HCT116 (cell line): Measurements from ENCODE around the gene CCSER1. TPM values are rescaled to one million over a fixed set of nuclear protein-coding genes. Genes with fewer than 3 reads are reported as not detected.

ENCODE experiments used
- ATAC-seq: fragments of 200-7000 bp; cut with Tn5 transposase; 2 replicates; pipeline ENCODE4 v1.9.1; 2020; ENCODE audit warnings: mild to moderate bottlenecking, moderate library complexity
- BruUV-seq: library from RNA; stranded (reverse); fragments of 400-500 nt; replicated peaks from 2 replicates; lab custom pipeline; 2021; lab: Mats Ljungman, UMichigan
- CTCF ChIA-PET: fragments of 300-600 bp; sonication (Branson Sonifier 250); formaldehyde crosslinking; loops from one replicate; lab custom pipeline; 2021; ENCODE audit warnings: antibody characterized with exemption; lab: Charles Lee
- POLR2A ChIA-PET: fragments of 300-600, 350-600 bp; sonication (Branson Sonifier 250); formaldehyde crosslinking; loops from one replicate; lab custom pipeline; 2021; ENCODE audit warnings: antibody characterized with exemption; lab: Charles Lee
- RAD21 ChIA-PET, 2 experiments: fragments of 300-600 bp; sonication (Branson Sonifier 250); formaldehyde crosslinking; loops; one replicate each; lab custom pipeline; 2023; ENCODE audit warnings: low total read pairs in 2 of 2; ENCODE audit not compliant: uncharacterized antibody in 2 of 2, unreplicated experiment in 2 of 2, low non-redundant PET in 1 of 2; lab: Charles Lee
- DNase-seq: peaks from one replicate; pipeline ENCODE4 v3.0.0-alpha.2; 2010; ENCODE audit warnings: low read depth, low spot score
- H2AFZ ChIP-seq: fragments of 200-600 bp; shearing (Covaris generic), sonication (generic); 2 replicates; pipeline ENCODE4 v1.6.1; 2017; ENCODE audit warnings: low read depth, mixed run types, mixed read lengths, antibody characterized with exemption, low read length; ENCODE audit not compliant: poor library complexity, severe bottlenecking
- H3K27ac ChIP-seq: 2 replicates; pipeline ENCODE4 v1.5.1; 2012; ENCODE audit warnings: low read depth, low read length
- H3K27me3 ChIP-seq: fragments of 200-600 bp; sonication (generic); 2 replicates; pipeline ENCODE4 v1.6.1; 2016; ENCODE audit warnings: mixed run types, low read length, mixed read lengths; ENCODE audit not compliant: insufficient read depth
- H3K36me3 ChIP-seq, 2 experiments: fragments of 200-500 bp in 1 of 2; fragments of 200-600 bp in 1 of 2; sonication (Bioruptor generic) in 1 of 2; sonication (generic) in 1 of 2; 2 replicates each; pipeline versions ENCODE4 v1.5.1 to v1.6.1; 2014 to 2016; ENCODE audit warnings: low read length in 2 of 2, inconsistent platforms in 1 of 2, mixed read lengths in 1 of 2, mixed run types in 1 of 2; ENCODE audit not compliant: insufficient read depth in 2 of 2, control insufficient read depth in 1 of 2
- H3K4me1 ChIP-seq, 2 experiments: fragments of 200-600 bp in 1 of 2; sonication (generic) in 1 of 2; 2 replicates each; pipeline versions ENCODE4 v1.5.1 to v1.6.1; 2012 to 2017; ENCODE audit warnings: low read length in 2 of 2, inconsistent platforms in 1 of 2, mild to moderate bottlenecking in 1 of 2, mixed read lengths in 1 of 2, mixed run types in 1 of 2, moderate library complexity in 1 of 2; ENCODE audit not compliant: insufficient read depth in 2 of 2, control insufficient read depth in 1 of 2
- H3K4me2 ChIP-seq: fragments of 200-600 bp; sonication (generic); 2 replicates; pipeline ENCODE4 v1.6.1; 2017; ENCODE audit warnings: mixed run types, low read length, mixed read lengths
- H3K4me3 ChIP-seq, 2 experiments: fragments of 200-600 bp in 1 of 2; sonication (generic) in 1 of 2; replicated peaks in 1 of 2; 2 replicates each; pipeline ENCODE4 v1.5.1; 2011 to 2016; ENCODE audit warnings: low read length in 2 of 2, control low read depth in 1 of 2, low read depth in 1 of 2, mild to moderate bottlenecking in 1 of 2, mixed read lengths in 1 of 2, mixed run types in 1 of 2
- H3K79me2 ChIP-seq: fragments of 200-600 bp; sonication (generic); 2 replicates; pipeline ENCODE4 v1.6.1; 2017; ENCODE audit warnings: mild to moderate bottlenecking, mixed run types, low read length, moderate library complexity, mixed read lengths; ENCODE audit not compliant: insufficient read depth
- H3K9ac ChIP-seq: fragments of 200-600 bp; sonication (generic); 2 replicates; pipeline ENCODE4 v1.6.1; 2016; ENCODE audit warnings: low read length, mixed read lengths
- H3K9me2 ChIP-seq: fragments of 200-600 bp; sonication (generic), shearing (Covaris generic); 2 replicates; pipeline ENCODE4 v1.6.1; 2017; ENCODE audit warnings: mixed run types, mild to moderate bottlenecking, moderate library complexity; ENCODE audit not compliant: insufficient read depth
- H3K9me3 ChIP-seq, 2 experiments: fragments of 200-500 bp in 1 of 2; fragments of 200-600 bp in 1 of 2; sonication (Bioruptor generic) in 1 of 2; sonication (generic) in 1 of 2; 2 replicates each; pipeline ENCODE4 v1.6.1; 2014 to 2017; ENCODE audit warnings: low read length in 2 of 2, mixed read lengths in 2 of 2, inconsistent platforms in 1 of 2, low read depth in 1 of 2, mild to moderate bottlenecking in 1 of 2, mixed run types in 1 of 2, moderate library complexity in 1 of 2; ENCODE audit not compliant: control insufficient read depth in 1 of 2, insufficient read depth in 1 of 2
- H4K20me1 ChIP-seq: fragments of 200-600 bp; sonication (generic), shearing (Covaris generic); 2 replicates; pipeline ENCODE4 v1.6.1; 2017; ENCODE audit warnings: mixed run types, mild to moderate bottlenecking, moderate library complexity; ENCODE audit not compliant: insufficient read depth
- ATF3 ChIP-seq: IDR thresholded peaks from 2 replicates; pipeline ENCODE4 v1.6.1; 2012
- CBX3 ChIP-seq: IDR thresholded peaks from 2 replicates; pipeline ENCODE4 v1.6.1; 2012; ENCODE audit warnings: low read depth
- CEBPB ChIP-seq: IDR thresholded peaks from 2 replicates; pipeline ENCODE4 v1.6.1; 2012; ENCODE audit warnings: low read depth
- CTCF ChIP-seq, 3 experiments: fragments of 200-600 bp in 1 of 3; sonication (generic) in 1 of 3; IDR thresholded peaks in 2 of 3; conservative IDR thresholded peaks in 1 of 3; 2 replicates each; pipeline ENCODE4 v1.5.1; 2012 to 2017; ENCODE audit warnings: low read depth in 2 of 3, low read length in 2 of 3, antibody characterized with exemption in 1 of 3, borderline replicate concordance in 1 of 3, control low read depth in 1 of 3, mild to moderate bottlenecking in 1 of 3, mixed read lengths in 1 of 3, mixed run types in 1 of 3, moderate library complexity in 1 of 3; ENCODE audit not compliant: insufficient read depth in 1 of 3
- EGR1 ChIP-seq: IDR thresholded peaks from 2 replicates; pipeline ENCODE4 v1.6.1; 2012; ENCODE audit warnings: low read depth
- ELF1 ChIP-seq: IDR thresholded peaks from 2 replicates; pipeline ENCODE4 v1.6.1; 2012; ENCODE audit warnings: low read depth, borderline replicate concordance
- EZH2 ChIP-seq: fragments of 200-600 bp; sonication (generic); IDR thresholded peaks from 2 replicates; pipeline ENCODE4 v1.6.1; 2017; ENCODE audit warnings: antibody characterized with exemption, mixed run types
- EZH2phosphoT487 ChIP-seq: fragments of 200-600 bp; IDR thresholded peaks from 2 replicates; pipeline ENCODE4 v1.6.1; 2018; ENCODE audit warnings: antibody characterized with exemption, borderline replicate concordance
- FOSL1 ChIP-seq: IDR thresholded peaks from 2 replicates; pipeline ENCODE4 v1.6.1; 2012; ENCODE audit warnings: low read depth
- POLR2AphosphoS5 ChIP-seq: IDR thresholded peaks from 2 replicates; pipeline ENCODE4 v1.6.1; 2011; ENCODE audit warnings: mild to moderate bottlenecking, low read depth, low read length, moderate library complexity
- REST ChIP-seq: IDR thresholded peaks from 2 replicates; pipeline ENCODE4 v1.6.1; 2012; ENCODE audit warnings: low read depth
- SP1 ChIP-seq: IDR thresholded peaks from 2 replicates; pipeline ENCODE4 v1.6.1; 2012; ENCODE audit warnings: low read depth
- SRF ChIP-seq: IDR thresholded peaks from 2 replicates; pipeline ENCODE4 v1.6.1; 2012; ENCODE audit warnings: low read depth
- TCF7L2 ChIP-seq: IDR thresholded peaks from 2 replicates; pipeline ENCODE4 v1.7.0; 2011; ENCODE audit warnings: borderline replicate concordance, inconsistent platforms; ENCODE audit not compliant: insufficient read depth, insufficient read length; ENCODE audit errors: extremely low read depth
- YY1 ChIP-seq: IDR thresholded peaks from 2 replicates; pipeline ENCODE4 v1.6.1; 2011; ENCODE audit warnings: low read length, low read depth, moderate library complexity, mild to moderate bottlenecking; ENCODE audit not compliant: insufficient replicate concordance; ENCODE audit errors: extremely low read depth
- ZBTB33 ChIP-seq: IDR thresholded peaks from 2 replicates; pipeline ENCODE4 v1.6.1; 2011; ENCODE audit warnings: mild to moderate bottlenecking, low read length, moderate library complexity; ENCODE audit not compliant: insufficient replicate concordance; ENCODE audit errors: extremely low read depth
- ZFX ChIP-seq: fragments of 450-650 bp; IDR thresholded peaks from 2 replicates; pipeline ENCODE4 v1.6.1; 2017
- ZNF274 ChIP-seq: fragments of 200-500 bp; sonication (Bioruptor generic); IDR thresholded peaks from 2 replicates; pipeline ENCODE4 v1.6.1; 2014; ENCODE audit warnings: mild to moderate bottlenecking, low read depth, low read length, inconsistent platforms
- intact Hi-C: fragments of 100-400 bp; cut with micrococcal nuclease; formaldehyde crosslinking; loops from 2 replicates; pipeline ENCODE4 v1.10.0; 2022
- total RNA-seq: library from RNA; stranded (reverse); gene quantifications from one replicate; pipeline ENCODE4 v1.2.1, GENCODE V29; 2021; ENCODE audit not compliant: unreplicated experiment

The CCSER1 gene
- total RNA-seq, 1 experiment from 2014 or later, result 6.7 TPM

- no peak overlapping the region for H3K4me2 ChIP-seq
- H3K4me3 ChIP-seq, result no peak overlapping the region
- intact Hi-C loops, result no loop called here
- no peaks in the 10 kb centered on the region for H4K20me1 ChIP-seq
- no peaks in the 10 kb centered on the region for H3K79me2 ChIP-seq
- RAD21 ChIA-PET, result no interaction called here
- TF ChIP-seq SRF, result no peak
- TF ChIP-seq EGR1, result no peak
- TF ChIP-seq POLR2AphosphoS5, result no peak
- TF ChIP-seq CBX3, result no peak
- no peak for TF ChIP-seq EZH2
- TF ChIP-seq CEBPB, result no peak
- no peak for TF ChIP-seq ELF1
- TF ChIP-seq ZBTB33, result no peak
- TF ChIP-seq FOSL1, result no peak
- TF ChIP-seq YY1, result no peak
- TF ChIP-seq REST, result no peak
- no peak for TF ChIP-seq TCF7L2
- TF ChIP-seq CTCF (IDR thresholded peaks at IDR 0.05 in 2 of 3, conservative IDR thresholded peaks at IDR 0.05 in 1 of 3; ENCODE audit: borderline replicate concordance in 1 of 3, insufficient read depth in 1 of 3, low read depth in 2 of 3, low read length in 2 of 3), result no peak
- no peak for TF ChIP-seq ZNF274
- no peak for TF ChIP-seq SP1
- TF ChIP-seq ZFX, result no peak
- TF ChIP-seq ATF3, result no peak
- no peak for TF ChIP-seq EZH2phosphoT487
- POLR2A ChIA-PET, result no interaction called here
- 0 out of 2 replicates have a peak, but pooled peaks cover 3% of the 10 kb centered on the region for H3K9me2 ChIP-seq
- CTCF ChIA-PET, result no interaction called here
- no peaks in the 10 kb centered on the region for H3K36me3 ChIP-seq
- no peaks in the 10 kb centered on the region for H3K4me1 ChIP-seq
- no peaks in the 10 kb centered on the region for H3K27me3 ChIP-seq
- no peak overlapping the region for H2AFZ ChIP-seq
- no peak overlapping the region for H3K27ac ChIP-seq
- ATAC-seq (no peak), DNase-seq (no peak)
- no peaks in the 10 kb centered on the region for H3K9me3 ChIP-seq
- BruUV-seq, result no TSS peak
- H3K9ac ChIP-seq, result no peak overlapping the region
Observed at GRCh38 chr4:90445380-90445779, 318.2 kb downstream of the CCSER1 start.
